HG03354 (cell line): ENCODE measurements around the gene CNTNAP4.

ENCODE experiments used
- ATAC-seq: cut with Tn5 transposase; IDR thresholded peaks from one replicate; pipeline ENCODE4 v1.9.1; 2021; ENCODE audit warnings: mild to moderate bottlenecking; ENCODE audit not compliant: unreplicated experiment, poor library complexity, severe bottlenecking

The CNTNAP4 gene

GRCh38 chr16:76474048-76474447 lies 196.8 kb downstream of the CNTNAP4 start:
- no peak for ATAC-seq

GRCh38 chr16:76478105-76478504 lies 200.9 kb downstream of the CNTNAP4 start:
- no peak for ATAC-seq

GRCh38 chr16:76483307-76483909 lies 206.2 kb downstream of the CNTNAP4 start:
- no peak for ATAC-seq

GRCh38 chr16:76484020-76484419 lies 206.8 kb downstream of the CNTNAP4 start:
- no peak for ATAC-seq

DNA sequence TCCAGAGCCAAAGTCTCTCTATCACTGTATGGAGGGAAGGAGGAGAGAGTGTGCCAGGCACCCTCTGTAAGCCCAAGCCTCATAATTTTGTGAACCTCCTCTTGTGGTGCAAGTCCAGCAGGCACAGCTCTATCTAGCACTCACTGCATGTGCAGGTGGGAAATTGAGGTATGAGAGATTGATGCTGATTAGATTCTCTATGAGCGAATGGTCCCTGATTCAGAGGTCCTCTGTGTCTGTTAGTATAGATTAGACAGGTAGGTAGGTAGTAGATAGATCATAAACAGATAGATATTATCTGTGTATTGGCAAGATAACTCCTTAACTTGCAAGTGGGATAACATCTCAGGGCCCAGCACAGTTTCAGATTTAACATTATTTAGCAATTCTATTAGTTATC lies 209.5 kb downstream of the CNTNAP4 start:
- ATAC-seq, result no peak

GRCh38 chr16:76487411-76488064 lies 210.3 kb downstream of the CNTNAP4 start:
- ATAC-seq, result no peak

DNA sequence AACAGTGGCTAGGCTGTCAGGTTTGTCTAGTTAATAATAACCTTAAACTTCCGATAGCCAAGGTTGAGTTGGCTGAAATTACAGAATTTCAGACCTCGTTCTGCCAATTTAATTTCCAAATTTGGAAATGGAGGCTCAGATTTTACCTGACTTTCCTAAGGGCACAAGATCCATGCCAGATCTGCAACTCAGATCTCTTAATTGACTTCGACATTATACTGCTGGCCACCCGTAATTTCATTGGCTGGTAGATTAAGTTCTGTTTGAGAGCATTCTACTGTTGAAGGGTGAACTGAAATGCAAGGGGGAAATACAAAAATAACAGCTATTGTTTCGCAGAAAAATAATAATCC lies 210.8 kb downstream of the CNTNAP4 start:
- no peak for ATAC-seq

DNA sequence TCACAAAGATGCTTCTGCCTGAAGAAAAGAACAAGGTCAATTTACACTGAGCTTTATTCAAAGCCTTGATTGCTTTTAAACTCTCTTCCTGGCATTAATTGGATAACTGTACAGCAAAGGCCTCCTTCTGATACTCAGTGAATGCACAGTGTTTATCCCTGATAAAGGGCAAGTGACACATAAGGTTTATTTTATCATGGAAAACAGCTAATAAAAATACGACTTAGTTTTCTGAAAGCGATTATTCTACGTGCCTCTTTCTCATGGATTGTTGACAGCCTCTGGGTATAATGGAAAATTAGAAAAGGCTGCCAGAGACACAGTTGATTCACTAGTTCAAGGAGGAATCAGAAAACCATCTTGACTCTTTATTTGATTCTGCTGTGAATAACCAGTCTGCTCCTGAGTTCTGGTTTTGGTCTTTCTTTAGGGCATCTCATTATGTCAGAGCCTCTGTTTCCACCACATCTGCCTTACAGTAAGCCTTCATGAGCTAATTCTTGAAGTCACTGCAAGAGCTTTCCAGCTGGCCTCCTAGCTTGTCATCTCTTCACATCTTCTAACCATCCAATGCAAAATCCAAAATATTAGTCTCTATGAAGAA lies 212.9 kb downstream of the CNTNAP4 start:
- no peak for ATAC-seq

DNA sequence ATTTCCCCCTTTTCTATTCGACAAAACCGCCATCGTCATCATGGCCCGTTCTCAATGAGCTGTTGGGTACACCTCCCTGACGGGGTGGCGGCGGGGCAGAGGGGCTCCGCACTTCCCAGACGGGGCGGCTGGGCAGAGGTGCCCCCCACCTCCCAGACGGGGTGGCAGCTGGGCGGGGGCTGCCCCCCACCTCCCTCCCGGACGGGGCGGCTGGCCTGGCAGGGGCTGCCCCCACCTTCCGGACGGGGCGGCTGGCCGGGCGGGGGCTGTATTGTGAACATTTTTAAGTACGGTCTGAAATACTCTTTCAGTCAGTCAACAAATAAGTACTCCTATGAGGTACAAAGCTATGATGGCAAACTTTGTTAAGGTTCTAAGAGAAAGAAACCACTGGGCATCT lies 222.8 kb downstream of the CNTNAP4 start:
- no peak for ATAC-seq

GRCh38 chr16:76502063-76502462 lies 224.9 kb downstream of the CNTNAP4 start:
- no peak for ATAC-seq

- no peak for ATAC-seq
Measured at GRCh38 chr16:76502555-76502954, 225.4 kb downstream of the CNTNAP4 start.

GRCh38 chr16:76503091-76503490 lies 225.9 kb downstream of the CNTNAP4 start:
- no peak for ATAC-seq

- no peak for ATAC-seq
Measured at GRCh38 chr16:76511203-76511602, 234.0 kb downstream of the CNTNAP4 start.

DNA sequence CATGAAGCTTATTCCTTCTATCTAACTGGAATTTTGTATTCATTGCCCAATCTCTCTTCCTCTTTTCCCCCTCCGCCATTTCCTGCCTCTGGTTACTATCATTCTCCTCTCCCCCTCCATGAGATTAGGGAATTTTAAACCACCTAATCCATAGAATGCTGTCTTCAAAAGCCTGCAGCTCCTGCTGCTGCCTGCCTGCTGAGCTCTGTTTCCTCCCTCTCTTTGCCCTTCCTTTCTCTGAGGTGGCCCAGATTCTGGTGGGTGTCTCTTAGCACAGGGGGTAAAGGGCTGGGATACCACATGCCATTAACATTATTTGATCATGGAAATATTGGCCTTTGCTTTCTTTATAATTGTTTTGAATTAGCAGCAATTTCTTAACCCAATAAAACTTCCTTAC lies 241.6 kb downstream of the CNTNAP4 start:
- no peak for ATAC-seq

DNA sequence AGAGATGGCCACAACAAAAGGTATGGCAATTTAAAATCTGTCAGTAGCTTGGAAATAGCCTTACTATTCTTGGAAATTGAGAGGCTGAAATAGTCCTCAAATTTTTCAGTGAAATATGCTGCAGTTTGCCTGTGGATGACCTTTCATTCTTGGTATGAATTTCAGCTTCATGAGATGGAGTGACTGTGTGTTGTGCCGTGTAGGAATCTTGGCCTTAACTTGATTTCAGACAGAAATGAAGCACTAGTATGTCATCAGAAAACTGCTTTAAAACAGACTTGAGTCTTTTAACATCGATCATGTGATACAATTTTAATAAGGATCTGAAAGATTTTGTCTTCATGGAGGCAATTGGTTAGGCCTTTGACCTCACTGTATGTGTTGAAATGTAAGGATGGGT lies 247.2 kb downstream of the CNTNAP4 start:
- ATAC-seq, result no peak

DNA sequence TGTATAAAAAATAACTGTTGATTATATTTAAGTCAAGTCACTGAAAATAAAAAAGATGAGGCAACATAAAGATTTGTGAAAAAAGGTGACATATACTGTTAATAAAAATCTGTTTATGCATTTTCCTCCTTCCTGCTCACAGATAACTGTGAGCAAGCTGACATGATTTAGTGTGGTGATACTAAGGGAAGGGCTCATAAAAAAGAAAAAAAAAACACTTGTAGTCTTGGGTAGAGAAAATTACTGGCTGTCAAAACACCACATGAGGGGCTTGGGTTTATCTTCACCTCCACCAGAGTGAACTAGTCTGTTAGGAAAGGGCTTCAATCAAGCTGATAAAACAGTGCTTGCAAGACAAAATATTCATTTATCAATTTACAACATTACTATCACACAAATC lies 247.6 kb downstream of the CNTNAP4 start:
- no peak for ATAC-seq

DNA sequence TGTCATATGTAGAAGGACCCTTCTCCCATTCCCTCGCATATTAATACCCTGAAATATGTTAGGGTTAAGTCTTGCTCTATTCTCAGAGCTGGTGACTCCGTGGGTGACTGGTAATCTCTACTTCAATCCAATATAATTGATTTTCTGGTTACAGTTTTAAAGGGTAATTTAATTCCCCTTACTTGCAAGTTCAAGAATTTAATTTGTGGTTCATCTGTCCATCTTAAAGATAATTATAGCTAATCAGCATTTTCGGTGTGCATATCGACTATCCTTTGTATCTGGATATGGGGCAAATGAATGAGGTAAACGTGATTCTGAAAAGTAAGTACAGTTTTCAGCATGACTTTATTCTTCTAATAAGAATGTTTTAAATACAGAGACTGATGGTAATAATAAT lies 250.0 kb downstream of the CNTNAP4 start:
- ATAC-seq, result no peak

DNA sequence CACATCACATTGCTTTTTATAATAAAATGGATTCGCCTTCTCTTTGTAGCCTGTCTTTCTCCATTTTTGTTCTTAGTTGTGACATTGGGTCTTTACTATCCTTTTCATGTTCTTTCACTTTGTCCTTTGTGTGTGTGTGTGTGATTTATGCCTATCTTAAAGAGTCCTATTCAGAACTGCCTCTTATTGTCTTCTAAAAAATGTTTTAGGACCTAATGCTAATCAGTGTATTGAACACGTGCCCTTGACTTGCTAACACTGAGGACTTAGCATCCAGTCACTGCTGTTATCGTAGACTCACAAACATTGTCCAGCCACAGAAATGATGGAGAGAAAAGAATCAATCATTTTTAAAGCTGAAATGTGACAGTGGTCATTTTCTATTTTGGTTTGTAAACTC lies 251.9 kb downstream of the CNTNAP4 start:
- no peak for ATAC-seq

GRCh38 chr16:76531236-76531635 lies 254.0 kb downstream of the CNTNAP4 start:
- no peak for ATAC-seq

GRCh38 chr16:76532188-76532973 lies 255.2 kb downstream of the CNTNAP4 start:
- ATAC-seq, result no peak

DNA sequence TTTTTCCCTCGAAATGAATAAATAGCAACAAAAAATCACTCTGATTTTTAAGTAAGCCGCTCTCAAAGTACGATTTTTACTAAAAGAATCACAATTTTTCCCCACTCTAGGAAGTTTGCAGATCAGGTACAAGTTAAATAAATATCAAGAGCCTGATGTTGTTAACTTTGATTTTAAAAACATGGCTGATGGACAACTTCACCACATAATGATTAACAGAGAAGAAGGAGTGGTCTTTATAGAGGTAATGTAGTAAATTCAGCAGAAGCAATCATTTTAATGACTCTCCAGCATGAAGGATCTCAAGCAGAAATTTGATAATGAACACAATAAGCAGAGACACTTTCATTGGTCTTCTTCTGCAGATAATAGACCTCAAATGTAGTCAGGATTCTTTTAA lies 262.4 kb downstream of the CNTNAP4 start:
- no peak for ATAC-seq
